Endodermal cell (in vitro differentiated cells): Measurements from ENCODE around the gene KRTAP5-3. TPM values are rescaled to one million over a fixed set of nuclear protein-coding genes. Genes with fewer than 3 reads are reported as not detected.
"Not testable (repeated sequence)": the region's sequence is repeated elsewhere in the genome, so short reads cannot be mapped to it uniquely, and the experiment has no call there.

Source experiments
- DNase-seq: peaks from one replicate; pipeline ENCODE4 v3.0.0-alpha.2; 2017
- H3K27ac ChIP-seq: 2 replicates; pipeline ENCODE4 v1.5.1; 2013; ENCODE audit warnings: mild to moderate bottlenecking, low read depth, low read length, moderate library complexity
- H3K27me3 ChIP-seq: 2 replicates; pipeline ENCODE4 v1.6.1; 2013; ENCODE audit warnings: mild to moderate bottlenecking, low read length, moderate library complexity; ENCODE audit not compliant: insufficient read depth, control insufficient read depth, poor library complexity, severe bottlenecking
- H3K36me3 ChIP-seq: 2 replicates; pipeline ENCODE4 v1.7.0; 2013; ENCODE audit warnings: mild to moderate bottlenecking, low read length, moderate library complexity; ENCODE audit not compliant: control insufficient read depth, insufficient read depth
- H3K4me1 ChIP-seq: one replicate; pipeline ENCODE4 v1.7.0; 2013; ENCODE audit warnings: low read length; ENCODE audit not compliant: control insufficient read depth, insufficient read depth
- H3K4me3 ChIP-seq: 2 replicates; pipeline ENCODE4 v1.5.1; 2013; ENCODE audit warnings: mild to moderate bottlenecking, low read length, moderate library complexity
- H3K9ac ChIP-seq: 2 replicates; pipeline ENCODE4 v1.6.1; 2013; ENCODE audit warnings: mild to moderate bottlenecking, low read length, moderate library complexity; ENCODE audit not compliant: poor library complexity, severe bottlenecking; ENCODE audit errors: extremely low read depth
- H3K9me3 ChIP-seq: 2 replicates; pipeline ENCODE4 v1.6.1; 2013; ENCODE audit warnings: mild to moderate bottlenecking, low read length, moderate library complexity; ENCODE audit not compliant: control insufficient read depth
- H3K27ac Mint-ChIP-seq: 2 replicates; pipeline ENCODE4 v1.8.0; 2020; ENCODE audit warnings: mixed read lengths
- H3K27me3 Mint-ChIP-seq: 2 replicates; pipeline ENCODE4 v1.8.0; 2021; ENCODE audit warnings: mild to moderate bottlenecking, mixed read lengths; ENCODE audit not compliant: insufficient read depth
- H3K36me3 Mint-ChIP-seq: 2 replicates; pipeline ENCODE4 v1.8.0; 2020; ENCODE audit warnings: low read depth, mixed read lengths
- H3K4me1 Mint-ChIP-seq: 2 replicates; pipeline ENCODE4 v1.8.0; 2020; ENCODE audit warnings: mixed read lengths
- H3K4me3 Mint-ChIP-seq: 2 replicates; pipeline ENCODE4 v1.8.0; 2020; ENCODE audit warnings: mild to moderate bottlenecking, moderate library complexity, mixed read lengths
- H3K9me3 Mint-ChIP-seq: 2 replicates; pipeline ENCODE4 v1.8.0; 2020; ENCODE audit warnings: mild to moderate bottlenecking, mixed read lengths
- WGBS, 2 experiments: methylation state at CpG; one replicate each; pipeline versions ENCODE4 v1.1.5 to v1.1.7; 2013; ENCODE audit warnings: missing lambda C conversion rate in 2 of 2, mixed read lengths in 1 of 2; ENCODE audit not compliant: insufficient coverage in 1 of 2, insufficient read length in 1 of 2; 5-methylcytosine and 5-hydroxymethylcytosine counted together
- total RNA-seq, 2 donors: library from RNA; stranded (reverse); fragmentation: NEBNext Ultra II Directional in 1 of 2; extraction: Animal tissue kit (Norgen Biotek cat#: 25700) in 1 of 2; gene quantifications; 2 replicates in 1 of 2; 3 replicates in 1 of 2; pipeline ENCODE4 v1.2.1, GENCODE V29; 2021
- TF ChIP-seq, protein P1 (sequence below): fragments of 200-600 bp; sonication (generic); conservative IDR thresholded peaks from 2 replicates; pipeline ENCODE4 v1.5.0; 2021; ENCODE audit warnings: antibody characterized with exemption, mild to moderate bottlenecking

KRTAP5-3 gene
- total RNA-seq, 2 donors from 2014 or later, result not detected

- Mint-ChIP-seq H3K27ac (no peak overlapping the region), H3K27me3 (peaks cover 50% of the 10 kb centered on the region), H3K4me3 (no peak overlapping the region), H3K36me3 (no peaks in the 10 kb centered on the region), H3K4me1 (no peaks in the 10 kb centered on the region), H3K9me3 (no peaks in the 10 kb centered on the region)
- Histone ChIP-seq H3K4me3 (no peak overlapping the region), H3K27me3 (peaks cover 38% of the 10 kb centered on the region), H3K9me3 (no peaks in the 10 kb centered on the region), H3K4me1 (no peaks in the 10 kb centered on the region), H3K9ac (no peak overlapping the region), H3K36me3 (no peaks in the 10 kb centered on the region), H3K27ac (no peak overlapping the region)
- 91 to 92% methylated on average over 19 to 28 of the region's 28 CpGs for WGBS, 2 experiments
- TF ChIP-seq, protein P1, sequence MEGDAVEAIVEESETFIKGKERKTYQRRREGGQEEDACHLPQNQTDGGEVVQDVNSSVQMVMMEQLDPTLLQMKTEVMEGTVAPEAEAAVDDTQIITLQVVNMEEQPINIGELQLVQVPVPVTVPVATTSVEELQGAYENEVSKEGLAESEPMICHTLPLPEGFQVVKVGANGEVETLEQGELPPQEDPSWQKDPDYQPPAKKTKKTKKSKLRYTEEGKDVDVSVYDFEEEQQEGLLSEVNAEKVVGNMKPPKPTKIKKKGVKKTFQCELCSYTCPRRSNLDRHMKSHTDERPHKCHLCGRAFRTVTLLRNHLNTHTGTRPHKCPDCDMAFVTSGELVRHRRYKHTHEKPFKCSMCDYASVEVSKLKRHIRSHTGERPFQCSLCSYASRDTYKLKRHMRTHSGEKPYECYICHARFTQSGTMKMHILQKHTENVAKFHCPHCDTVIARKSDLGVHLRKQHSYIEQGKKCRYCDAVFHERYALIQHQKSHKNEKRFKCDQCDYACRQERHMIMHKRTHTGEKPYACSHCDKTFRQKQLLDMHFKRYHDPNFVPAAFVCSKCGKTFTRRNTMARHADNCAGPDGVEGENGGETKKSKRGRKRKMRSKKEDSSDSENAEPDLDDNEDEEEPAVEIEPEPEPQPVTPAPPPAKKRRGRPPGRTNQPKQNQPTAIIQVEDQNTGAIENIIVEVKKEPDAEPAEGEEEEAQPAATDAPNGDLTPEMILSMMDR, result no peak
- DNase-seq, result no peak
These were observed 40.6 kb upstream of the KRTAP5-3 start for GRCh38 chr11:1648653-1649420.

DNA sequence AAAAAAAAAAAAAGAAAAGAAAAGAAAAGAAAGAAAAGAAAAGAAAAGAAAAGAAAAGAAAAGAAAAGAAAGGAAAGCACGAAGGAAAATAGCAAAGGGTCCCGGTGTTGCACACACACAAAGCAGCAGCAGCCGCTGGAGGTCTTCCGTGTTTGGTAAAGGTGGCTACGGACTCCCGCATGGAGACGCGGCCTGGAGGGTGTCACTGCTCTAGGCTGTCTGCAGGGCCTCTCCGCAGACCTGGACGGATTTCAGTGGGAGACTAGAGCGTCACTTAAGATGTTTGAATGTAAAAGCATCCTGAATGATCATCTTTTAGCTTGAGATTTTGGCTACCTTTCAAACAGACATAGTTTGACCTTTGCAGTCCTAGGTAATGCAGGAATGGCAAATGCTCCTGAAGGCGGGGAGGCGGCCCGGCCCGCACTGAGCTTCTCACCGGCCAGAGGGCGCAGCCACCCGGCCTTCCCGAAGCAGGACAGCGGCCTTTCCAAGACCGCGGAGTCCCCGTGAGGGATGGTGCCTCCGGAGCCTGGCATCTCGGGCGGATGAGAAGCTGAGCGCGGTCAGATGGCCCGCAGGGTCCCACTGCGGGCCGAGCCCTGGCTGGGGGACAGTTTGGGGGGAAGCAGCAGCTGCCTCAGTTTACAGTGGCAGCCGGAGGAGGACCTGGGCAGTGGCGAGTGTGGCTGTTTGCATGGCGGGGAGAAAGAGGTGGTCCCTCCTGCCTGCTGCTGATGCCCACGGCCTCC lies 39.8 kb upstream of the KRTAP5-3 start:
- no peak overlapping the region for H3K27ac Mint-ChIP-seq
- WGBS, 2 experiments, result 93 to 97% methylated on average over 21 to 35 of the region's 35 CpGs
- Histone ChIP-seq H3K9me3 (no peaks in the 10 kb centered on the region), H3K4me3 (no peak overlapping the region), H3K9ac (no peak overlapping the region), H3K36me3 (no peaks in the 10 kb centered on the region), H3K27me3 (peaks cover 30% of the 10 kb centered on the region), H3K27ac (no peak overlapping the region), H3K4me1 (no peaks in the 10 kb centered on the region)
- DNase-seq, result no peak
- H3K4me3 Mint-ChIP-seq, result no peak overlapping the region
- TF ChIP-seq, protein P1, result no peak
- H3K4me1 Mint-ChIP-seq, result no peaks in the 10 kb centered on the region
- peaks cover 45% of the 10 kb centered on the region for H3K27me3 Mint-ChIP-seq
- H3K9me3 Mint-ChIP-seq, result no peaks in the 10 kb centered on the region
- no peaks in the 10 kb centered on the region for H3K36me3 Mint-ChIP-seq

DNA sequence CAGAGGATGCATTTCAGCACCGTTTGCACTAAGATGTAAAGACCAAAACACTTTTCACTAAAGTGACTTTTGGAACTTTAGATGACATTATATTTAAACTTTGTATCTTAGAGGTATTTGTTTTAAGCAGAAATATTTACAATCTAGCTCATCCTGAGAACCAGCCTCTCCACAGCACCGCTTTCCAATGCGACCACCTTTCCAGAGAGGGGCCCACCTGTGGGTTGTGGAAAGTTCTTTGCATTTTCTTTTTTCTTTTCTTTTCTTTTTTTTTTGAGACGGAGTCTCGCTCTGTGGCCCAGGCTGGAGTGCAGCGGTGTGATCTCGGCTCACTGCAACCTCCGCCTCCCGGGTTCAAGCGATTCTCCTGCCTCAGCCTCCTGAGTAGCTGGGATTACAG lies 38.3 kb upstream of the KRTAP5-3 start:
- H3K36me3 Mint-ChIP-seq, H3K4me1 ChIP-seq, H3K27ac ChIP-seq, H3K27ac Mint-ChIP-seq, H3K4me3 Mint-ChIP-seq, H3K4me1 Mint-ChIP-seq, H3K9ac ChIP-seq, H3K36me3 ChIP-seq, H3K9me3 Mint-ChIP-seq, DNase-seq, H3K9me3 ChIP-seq, H3K4me3 ChIP-seq: not testable (repeated sequence)
- peaks cover 16% of the 10 kb centered on the region for H3K27me3 ChIP-seq
- 75 to 90% methylated on average over 8 to 10 of the region's 10 CpGs for WGBS, 2 experiments
- H3K27me3 Mint-ChIP-seq, result peaks cover 32% of the 10 kb centered on the region
